GM19467 (cell line): Measurements from ENCODE around the gene HS3ST3A1.

Experiments used
- ATAC-seq: cut with Tn5 transposase; IDR thresholded peaks from one replicate; pipeline ENCODE4 v1.9.1; 2021; ENCODE audit warnings: mild to moderate bottlenecking, moderate library complexity; ENCODE audit not compliant: unreplicated experiment

Gene HS3ST3A1

DNA sequence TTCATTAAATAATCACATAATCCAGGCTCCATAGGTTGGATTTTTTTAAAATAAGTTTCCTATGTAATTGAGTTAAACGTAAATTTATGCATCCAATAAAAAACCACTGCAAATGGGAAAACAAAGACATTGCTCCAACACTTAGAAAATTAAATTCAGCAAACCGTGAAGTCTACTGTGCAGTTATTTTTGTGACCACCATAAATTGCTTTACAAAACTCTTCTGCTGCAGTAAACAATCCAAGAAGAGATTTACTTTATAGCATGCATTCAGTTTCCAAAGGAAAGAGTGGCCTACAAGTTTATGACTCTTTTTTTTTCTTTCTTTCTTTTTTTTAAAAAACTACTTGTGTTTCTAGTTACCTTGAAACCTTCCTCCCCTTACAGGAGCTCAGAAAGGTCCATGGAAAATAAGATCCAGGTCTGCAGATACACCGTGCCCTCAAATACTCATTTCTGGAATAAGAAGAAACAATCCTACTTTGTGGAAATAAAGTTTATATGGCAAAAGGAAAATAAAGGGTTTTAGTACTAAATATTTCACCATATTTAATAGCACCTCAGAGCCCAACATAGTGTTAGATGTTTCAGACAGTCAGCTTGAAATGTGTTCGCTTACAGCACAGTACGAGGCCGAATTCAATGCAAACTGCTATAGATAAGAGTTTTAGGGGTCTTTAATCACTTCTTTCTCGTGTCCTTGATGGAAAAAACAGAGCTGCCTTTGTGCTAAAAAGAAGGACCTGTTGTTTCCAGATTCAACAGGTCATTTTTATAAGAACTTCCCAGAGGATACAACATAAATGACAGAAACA is 3.2 kb downstream of the HS3ST3A1 start:
- no peak for ATAC-seq

DNA sequence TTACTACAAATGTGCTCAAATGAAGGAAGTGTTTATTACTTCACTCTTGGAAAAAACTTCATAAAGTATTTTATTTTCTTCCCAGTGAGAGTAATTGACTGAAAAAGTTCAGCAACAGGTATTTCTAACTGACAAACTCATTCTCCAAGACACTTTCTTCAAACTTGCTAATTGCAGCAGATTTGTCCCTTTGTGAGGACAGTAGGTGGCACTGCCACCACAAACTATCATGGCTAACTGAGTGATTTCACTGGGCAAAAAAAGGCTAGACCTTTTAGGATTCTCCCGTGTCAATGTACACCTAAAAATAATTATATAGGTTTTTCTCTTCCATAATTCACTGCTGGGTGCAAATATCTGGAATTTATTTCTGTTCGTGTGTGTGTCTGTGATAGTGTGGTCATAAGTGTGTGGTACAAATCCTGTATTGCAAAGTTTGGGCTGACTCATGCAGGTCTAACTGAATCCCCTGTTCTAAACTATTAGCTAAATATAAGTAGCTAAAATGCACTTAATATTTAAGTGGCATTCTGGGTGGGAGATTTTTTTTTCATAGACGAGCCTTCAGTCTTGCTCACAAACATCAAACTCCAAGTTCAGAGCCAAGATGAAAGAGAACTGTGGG is 3.9 kb downstream of the HS3ST3A1 start:
- ATAC-seq = no peak

DNA sequence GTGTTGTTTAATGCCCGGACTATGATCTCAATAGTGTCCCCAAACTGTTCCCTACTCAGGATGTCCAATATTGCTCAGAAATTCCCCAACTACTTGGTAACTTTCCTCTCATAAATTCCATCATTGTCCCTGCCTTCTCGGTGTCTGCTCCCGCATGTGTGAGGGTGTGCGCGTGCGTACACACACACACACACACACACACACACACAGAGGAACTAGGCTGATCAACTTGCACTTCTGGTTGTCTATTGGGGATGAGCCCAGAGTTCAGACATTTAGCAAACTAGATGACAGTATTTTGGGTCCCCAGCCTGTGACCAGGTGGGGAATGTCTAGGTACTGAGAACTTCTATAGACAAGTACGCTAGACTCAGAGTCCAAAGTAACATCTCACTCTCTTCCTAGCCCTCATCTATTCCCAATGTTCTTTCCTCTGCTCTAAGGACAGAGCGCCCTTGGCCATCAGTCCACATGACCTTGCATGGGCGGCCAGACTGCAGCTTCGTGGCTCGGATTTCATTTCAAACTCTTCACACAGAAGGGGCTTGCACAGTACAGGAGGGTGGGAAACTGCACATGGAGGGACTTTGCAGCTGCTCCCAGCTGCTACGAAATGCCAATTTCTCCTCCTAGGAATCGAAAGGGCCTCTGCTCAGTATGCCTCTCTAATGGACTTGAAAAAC is 5.3 kb downstream of the HS3ST3A1 start:
- ATAC-seq = no peak

DNA sequence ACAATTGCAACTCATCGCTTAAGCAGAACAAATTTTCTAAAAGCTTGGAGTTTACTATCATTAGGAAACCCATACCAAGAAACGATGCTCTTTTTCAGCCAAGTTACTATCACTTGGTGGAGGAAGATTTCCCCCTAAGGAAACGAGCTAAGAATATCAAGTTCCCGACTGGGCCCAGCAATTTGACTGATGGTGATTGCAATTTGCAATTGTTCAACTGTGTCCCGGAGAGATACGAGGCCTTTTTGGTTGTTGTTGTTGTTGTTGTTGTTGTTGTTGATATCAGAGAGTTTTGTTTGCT is 6.2 kb downstream of the HS3ST3A1 start:
- no peak for ATAC-seq

DNA sequence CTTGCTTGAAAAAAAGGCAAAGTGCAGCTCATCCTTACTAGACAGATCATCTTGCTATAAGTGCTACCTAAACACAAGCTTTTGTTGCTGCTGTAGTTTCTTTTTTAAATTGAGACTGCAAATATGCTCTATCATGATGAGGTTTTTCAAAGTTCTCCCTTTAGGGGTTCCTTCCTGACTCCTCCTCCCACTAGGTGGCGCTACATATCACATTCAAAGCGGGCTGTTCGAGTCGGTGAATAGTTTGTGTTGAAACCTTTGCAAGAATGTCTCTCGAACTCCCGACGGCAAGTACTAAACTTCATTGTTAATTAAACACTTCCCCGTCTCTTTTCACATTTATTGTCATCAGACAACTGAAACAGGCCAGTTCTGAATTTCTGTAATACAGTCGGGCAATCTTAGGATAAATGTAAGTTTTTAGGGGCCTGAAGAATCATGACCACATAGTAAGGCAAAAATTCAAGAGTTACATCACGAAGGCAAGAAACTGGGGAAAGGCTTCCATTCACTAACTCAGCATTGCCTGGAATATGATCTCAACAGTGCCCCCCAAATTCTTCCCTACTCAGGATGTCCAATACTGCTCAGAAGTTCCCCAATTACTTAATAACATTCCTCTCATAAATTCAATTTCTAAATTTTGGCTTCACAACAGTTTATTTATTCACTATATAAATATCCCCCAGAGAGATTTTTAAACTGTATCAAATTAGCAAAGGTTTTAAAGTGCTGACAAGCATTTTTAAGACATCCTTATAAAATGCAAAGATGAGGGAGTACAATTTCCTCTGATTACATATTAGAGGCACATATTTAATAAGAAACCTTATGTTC is 6.7 kb downstream of the HS3ST3A1 start:
- no peak for ATAC-seq

DNA sequence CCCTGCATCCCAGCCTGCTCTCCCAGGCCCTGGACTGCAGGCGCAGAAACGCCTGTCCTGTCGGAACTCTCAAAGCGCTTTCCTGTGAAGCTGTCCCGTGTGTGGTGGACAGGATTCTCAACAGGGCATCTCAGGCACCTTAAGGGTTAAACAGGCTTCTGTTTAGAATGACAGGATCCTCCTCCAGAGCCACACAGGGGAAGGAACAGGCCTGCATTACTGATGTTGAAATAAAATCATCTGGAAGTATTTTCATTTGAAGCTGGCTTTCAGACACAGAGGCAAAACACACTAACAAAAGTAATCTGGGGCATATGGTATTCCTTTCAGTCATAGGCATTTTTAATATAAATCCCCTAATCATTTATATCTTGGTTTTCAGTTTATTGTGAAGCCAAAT is 7.4 kb downstream of the HS3ST3A1 start:
- ATAC-seq = no peak

DNA sequence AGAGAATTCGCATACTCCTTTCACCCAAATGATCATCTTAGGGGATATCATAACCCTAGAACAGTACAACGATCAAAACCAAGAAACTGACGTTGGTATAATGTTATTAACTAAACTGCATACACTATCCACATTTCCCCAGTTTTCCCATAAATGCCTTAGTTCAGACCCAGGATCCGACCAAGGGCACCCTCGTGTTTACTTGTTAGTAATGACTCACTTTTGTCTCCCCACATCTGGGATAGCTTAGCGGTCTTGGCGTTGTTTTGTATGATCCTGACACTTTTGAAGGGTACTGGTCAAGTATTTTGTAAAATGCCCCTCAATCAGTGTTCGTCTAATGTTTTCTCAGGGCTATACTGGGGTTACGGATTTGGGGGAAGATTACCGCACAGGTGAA is 8.0 kb downstream of the HS3ST3A1 start:
- ATAC-seq = no peak

DNA sequence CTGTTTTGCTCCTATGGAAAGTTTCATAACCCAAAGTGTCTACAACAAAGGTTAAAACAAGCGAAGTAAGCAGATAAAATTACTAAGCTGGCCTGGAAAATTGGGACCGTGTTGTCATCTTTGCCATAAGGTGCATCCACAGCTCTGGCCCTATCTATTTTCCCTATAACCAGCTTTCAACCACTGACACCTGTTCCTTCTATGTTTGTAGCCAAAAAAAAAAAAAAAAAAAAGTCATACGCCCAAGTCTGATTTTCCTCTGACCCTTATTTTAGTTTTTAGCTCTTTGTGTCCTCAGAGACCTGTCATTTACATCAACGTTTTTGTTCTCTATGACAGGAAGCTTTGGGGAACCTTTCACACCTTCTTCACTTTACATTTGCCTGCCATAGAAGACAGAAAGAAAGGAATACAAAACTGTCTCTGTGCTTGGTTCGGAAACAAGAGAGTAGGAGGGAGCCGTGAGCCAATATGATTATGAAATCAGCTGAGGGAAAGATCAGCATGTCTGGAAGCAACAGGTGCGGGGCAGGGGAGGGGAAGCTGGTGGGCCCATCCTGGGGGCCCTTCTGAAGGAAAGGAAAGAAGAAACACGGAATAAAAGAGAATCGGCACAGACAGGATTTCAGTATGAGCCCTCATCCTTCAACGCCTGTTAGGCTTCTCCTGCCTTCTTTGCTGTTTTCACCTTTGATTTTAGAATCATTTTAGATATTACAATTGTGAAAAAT is 8.5 kb downstream of the HS3ST3A1 start:
- no peak for ATAC-seq

DNA sequence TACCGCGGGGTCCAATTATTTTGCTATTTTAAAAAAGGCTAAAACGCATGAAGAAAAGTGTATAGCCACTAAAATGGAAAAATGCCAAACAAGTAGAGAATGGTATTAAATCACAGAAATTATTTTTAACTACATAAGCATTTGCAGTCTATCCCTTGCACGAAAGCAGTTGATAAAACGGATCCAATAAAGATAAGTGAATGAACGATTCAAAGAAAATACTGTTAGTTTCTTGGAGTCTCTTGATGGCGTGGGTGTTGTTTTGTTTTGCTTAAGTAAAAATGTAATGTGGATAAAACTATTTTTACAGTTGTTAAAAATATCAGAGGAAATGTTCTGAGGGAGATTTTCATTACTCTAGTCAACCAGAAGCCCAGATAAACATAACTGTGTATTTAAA is 9.3 kb downstream of the HS3ST3A1 start:
- ATAC-seq = no peak

DNA sequence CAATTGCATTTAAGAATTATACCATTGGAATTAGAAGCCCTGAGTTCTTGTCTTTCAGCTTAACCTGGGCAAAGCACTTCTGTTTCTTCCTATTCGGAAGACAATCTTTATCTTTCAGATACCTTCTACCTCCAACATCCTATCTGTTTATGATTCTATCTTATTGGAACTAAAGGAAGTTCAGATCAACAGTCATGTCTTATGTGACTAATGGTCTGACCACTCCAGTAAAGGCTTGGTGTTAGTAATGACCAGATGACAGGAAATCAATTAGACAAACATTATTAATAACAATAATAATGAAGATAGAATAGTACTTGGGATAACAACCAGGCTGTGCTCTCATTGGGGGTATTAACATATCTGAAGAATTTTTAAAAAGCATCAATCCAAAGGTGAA is 11.3 kb downstream of the HS3ST3A1 start:
- ATAC-seq = no peak

DNA sequence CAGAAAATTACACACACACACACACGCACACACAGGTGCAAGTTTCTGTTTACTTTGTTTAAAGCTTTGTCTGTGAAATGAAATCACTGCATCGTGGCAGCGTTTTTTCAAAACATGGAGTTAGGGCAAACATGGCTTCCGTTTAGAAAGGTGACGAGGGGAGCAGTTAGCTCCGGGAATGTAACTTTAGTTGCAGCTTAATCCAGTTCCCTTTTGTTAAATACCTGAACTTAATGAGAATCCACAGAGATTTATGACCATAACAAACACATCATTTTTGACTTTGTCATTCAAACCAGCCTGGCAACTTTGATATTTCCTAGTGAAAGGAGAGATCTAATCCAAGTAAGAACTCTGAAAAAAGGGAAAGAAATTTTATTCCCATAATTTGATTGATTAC is 12.1 kb downstream of the HS3ST3A1 start:
- no peak for ATAC-seq

DNA sequence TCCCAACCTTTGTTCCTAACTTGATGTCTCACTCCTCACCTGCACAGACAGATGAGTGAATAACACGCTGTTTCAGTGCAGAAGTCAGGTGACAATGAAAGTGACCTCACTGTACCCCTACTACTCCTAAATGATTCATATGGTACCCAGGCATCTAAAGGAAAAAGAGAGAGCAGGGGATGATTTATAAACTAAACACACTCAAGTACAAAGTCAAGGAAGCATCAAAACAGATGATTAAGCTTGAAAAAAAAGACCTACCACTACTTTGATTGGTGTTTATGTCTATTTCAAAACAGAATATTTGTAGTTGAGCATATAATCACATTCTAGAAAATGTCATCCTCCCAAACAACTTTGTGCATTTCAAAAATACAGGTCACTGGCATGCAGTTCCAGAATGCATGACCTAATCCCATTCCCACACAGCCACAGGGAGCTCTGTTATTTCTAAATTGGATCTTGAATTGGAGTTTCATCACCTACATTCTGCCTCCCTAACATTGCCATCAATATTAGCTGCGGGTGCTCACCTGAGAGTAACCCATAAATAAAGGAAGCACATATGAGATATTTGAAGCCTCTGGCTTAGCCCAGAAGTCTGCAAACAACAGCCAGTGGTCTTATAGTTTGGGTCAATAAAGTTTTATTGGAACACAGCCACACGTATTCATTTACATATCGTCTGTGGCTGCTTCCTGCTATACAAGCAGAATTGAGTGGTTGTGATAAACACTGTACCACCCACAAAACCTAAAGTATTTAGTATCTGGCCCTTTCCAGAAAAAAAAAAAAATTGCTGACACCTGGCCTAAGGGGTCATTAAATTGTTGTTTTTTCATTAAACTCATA is 14.0 kb downstream of the HS3ST3A1 start:
- ATAC-seq = no peak

DNA sequence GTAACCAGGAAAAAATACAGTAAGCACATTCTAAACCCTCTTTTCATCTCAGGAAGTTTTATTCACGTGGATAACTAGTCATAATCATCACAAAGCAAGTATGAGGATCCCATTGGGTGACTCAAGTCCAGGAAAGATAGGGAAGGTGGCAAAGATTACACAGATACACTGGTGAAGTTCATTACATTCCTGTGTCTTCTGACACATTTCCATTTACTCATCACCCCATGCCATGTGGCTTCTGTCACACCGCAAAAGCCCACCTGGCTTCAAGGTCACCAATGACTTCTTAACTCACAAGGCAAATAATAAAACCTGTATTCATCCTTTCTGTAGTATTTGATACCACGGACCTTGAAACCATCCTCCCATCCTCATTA is 17.0 kb downstream of the HS3ST3A1 start:
- no peak for ATAC-seq

DNA sequence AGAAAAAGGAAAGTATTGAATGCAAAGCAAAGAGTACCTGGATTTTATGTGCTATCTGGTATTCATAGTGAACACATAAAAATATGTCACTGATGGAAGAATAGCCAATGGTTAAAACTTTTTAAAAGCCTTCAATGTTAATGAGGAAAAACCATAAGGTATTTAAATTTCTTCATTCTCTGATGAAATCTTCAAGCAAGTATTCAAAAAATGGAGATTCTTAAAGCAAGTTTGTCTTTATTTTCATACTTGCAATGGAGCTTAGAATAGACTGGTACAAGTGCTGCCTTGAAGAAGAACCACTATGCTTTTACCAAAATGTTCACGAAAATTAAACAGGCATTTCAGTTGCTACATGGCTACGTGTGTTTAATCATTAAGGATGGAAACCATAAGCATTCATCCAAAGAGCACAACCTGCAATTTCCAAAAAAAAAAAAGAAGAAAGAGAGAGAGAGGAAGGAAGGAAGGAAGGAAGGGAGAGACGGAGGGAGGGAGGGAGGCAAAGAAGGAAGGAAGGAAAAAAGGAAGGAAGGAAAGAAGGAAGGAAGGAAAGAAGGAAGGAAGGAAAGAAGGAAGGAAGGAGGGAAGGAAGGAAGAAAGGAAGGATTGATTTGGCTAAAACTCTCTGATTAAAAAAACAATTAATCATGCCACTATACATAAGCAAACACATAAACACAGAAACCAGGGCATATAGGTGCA is 17.6 kb downstream of the HS3ST3A1 start:
- ATAC-seq = no peak

DNA sequence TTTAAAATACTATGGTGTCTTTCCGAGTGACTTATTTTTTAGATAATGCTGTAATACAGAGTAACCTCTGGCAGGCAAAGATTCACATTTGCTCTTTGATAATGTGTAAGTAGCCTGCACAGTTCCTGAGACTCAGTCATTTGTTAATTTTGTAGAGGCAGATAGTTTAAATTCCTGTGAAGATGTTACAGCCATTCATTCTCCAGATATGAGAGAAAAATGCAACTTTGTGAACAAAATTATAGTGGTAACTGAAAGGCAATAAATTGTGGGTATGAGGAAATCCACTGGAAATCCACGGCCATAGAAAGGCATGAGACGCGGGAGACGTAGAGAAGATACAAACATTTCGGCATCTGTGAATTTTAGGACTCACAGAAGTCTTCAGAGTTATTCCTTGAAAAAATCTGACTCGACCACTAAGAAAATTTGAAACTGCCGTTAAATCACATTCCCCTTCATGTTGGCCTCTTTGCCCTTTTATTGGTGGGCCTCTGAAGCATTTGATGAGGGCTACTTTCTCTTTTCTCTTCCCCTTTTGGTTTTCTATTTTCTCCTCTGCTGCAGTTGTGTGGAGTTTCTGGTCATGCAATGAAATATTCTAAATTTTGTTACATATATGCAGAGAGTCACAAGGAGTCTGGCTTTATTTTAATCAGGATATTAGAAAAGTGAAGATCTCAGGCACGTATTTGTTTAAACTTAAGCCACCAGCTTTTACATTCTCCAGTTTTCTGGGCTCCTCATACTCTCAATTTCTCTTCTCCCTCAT is 18.8 kb downstream of the HS3ST3A1 start:
- no peak for ATAC-seq

DNA sequence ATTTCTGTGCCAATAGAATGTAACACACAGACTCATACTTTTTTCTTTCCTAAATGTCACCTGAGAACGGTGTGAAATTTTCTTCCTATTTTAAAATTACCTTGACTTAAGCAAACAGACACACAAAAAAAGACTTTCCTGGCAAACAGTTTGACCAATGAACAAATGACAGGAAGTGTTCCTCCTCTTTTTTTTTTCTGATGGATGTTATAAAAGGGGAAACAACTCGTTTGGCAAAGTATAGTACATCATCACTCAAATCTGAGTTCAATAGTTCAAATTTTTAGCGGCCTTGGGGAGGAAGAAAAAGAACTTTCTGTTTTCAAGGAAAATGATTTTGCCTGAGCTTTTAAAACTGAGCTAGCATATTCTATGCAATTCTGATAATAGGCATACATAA is 19.8 kb downstream of the HS3ST3A1 start:
- no peak for ATAC-seq

DNA sequence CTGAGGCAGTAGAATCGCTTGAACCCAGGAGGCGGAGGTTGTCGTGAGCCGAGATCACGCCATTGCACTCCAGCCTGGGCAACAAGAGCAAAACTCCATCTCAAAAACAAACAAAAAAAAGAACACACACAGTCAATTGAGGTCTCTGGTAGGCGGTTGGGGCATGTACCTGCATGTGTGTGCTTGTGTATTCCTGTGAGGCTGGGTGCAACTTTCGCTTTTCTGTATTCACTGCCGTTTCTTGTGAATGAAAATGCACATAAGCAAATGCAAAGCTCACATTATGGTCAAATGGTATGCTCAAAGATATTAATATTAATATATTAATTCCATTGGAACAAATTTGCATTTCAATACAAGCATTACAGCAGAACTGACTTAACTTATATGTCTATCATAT is 20.9 kb downstream of the HS3ST3A1 start:
- no peak for ATAC-seq

DNA sequence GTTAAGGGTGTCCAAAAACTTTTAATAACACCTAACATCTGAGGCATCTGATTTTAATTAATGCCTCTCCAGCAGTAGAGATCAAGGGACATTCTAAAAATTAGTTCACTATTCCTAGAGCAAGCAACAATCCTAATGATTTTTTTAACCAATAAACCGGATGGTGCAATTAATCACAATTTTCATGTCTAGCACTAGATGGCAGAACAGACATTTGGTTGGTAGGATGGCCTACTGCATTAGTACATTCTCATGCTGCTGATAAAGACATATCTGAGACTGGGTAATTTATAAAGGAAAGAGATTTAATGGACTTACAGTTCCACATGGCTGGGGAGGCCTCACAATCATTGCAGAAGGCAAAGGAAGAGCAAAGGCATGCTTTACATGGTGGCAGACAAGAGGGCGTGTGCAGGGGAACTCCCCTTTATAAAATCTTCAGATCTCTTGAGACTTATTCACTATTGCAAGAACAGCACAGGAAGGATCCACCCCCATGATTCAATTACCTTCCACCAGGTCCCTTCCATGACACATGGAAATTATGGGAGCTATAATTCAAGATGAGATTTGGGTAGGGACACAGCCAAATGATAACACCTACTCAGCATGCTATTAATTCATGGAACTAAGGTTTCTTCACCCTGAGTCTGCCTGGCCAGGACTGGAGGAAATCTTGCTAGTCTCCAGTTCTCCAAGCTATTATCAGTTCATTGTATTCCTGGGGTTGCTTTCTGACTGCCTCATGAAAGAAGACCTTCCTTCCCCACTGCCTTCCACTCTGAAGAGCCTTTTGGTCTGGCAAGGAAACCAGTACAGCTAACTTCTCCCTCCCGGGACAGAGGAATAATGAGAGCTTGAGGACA is 24.8 kb downstream of the HS3ST3A1 start:
- no peak for ATAC-seq
